ENCODE data around the gene CAMK2D. TPM values are rescaled to one million over a fixed set of nuclear protein-coding genes. Genes with fewer than 3 reads are reported as not detected.
A peak's percentile ranks its signal among the peaks of the same experiment; 100 is the strongest.
"Not testable (repeated sequence)": the region's sequence is repeated elsewhere in the genome, so short reads cannot be mapped to it uniquely, and the experiment has no call there.

CAMK2D gene
- total and polyA plus RNA-seq, 2 donors (not counting 1 experiment from before 2014, with no cell fraction given): 120 to 262 TPM

- Histone ChIP-seq H3K4me2 (ENCODE audit: extremely low read depth, insufficient read depth, low read length) (no peak overlapping the region), H3K9ac (ENCODE audit: insufficient read depth, low read length) (no peak overlapping the region), H3K36me3 (ENCODE audit: control insufficient read depth, insufficient read depth, low read length) (no peaks in the 10 kb centered on the region), H3K9me3 (ENCODE audit: control insufficient read depth, insufficient read depth, low read depth, low read length) (no peaks in the 10 kb centered on the region), H3K4me1 (ENCODE audit: control insufficient read depth, extremely low read depth, insufficient read depth, low read length) (peaks cover 11% of the 10 kb centered on the region), H3K79me2 (ENCODE audit: control insufficient read depth, insufficient read depth, low read length) (peaks cover 59% of the 10 kb centered on the region), H3K27ac (ENCODE audit: insufficient read depth, low read length) (no peak overlapping the region), H4K20me1 (ENCODE audit: control insufficient read depth, extremely low read depth, insufficient read depth, low read length) (no peaks in the 10 kb centered on the region), H3K27me3 (ENCODE audit: control insufficient read depth, insufficient read depth, low read length) (no peaks in the 10 kb centered on the region), H3K4me3 (replicated peaks in 1 of 4; ENCODE audit: control extremely low read depth in 1 of 4, insufficient read depth in 1 of 4, low read depth in 3 of 4, low read length in 4 of 4) (no peak overlapping the region), H2AFZ (ENCODE audit: low read length) (no peak overlapping the region)
- DNase-seq (ENCODE audit: low read depth in 2 of 2): peak; percentile 36 to 44
- no peak for TF ChIP-seq CTCF (conservative IDR thresholded peaks at IDR 0.05 in 1 of 2, IDR thresholded peaks at IDR 0.05 in 1 of 2; ENCODE audit: low read depth in 1 of 2, low read length in 2 of 2)
- no peak for TF ChIP-seq EZH2 (IDR thresholded peaks at IDR 0.05; ENCODE audit: low read length, missing control alignments)
Measured at GRCh38 chr4:113708250-113708649, 53.3 kb downstream of the CAMK2D start.

- peak; percentile 38 to 67 for DNase-seq (ENCODE audit: low read depth in 2 of 2)
- Histone ChIP-seq H3K4me2 (ENCODE audit: extremely low read depth, insufficient read depth, low read length) (peak overlapping the region; percentile 0), H4K20me1 (ENCODE audit: control insufficient read depth, extremely low read depth, insufficient read depth, low read length) (no peaks in the 10 kb centered on the region), H3K4me3 (replicated peaks in 1 of 4; ENCODE audit: control extremely low read depth in 1 of 4, insufficient read depth in 1 of 4, low read depth in 3 of 4, low read length in 4 of 4) (no peak overlapping the region), H3K27ac (ENCODE audit: insufficient read depth, low read length) (no peak overlapping the region), H2AFZ (ENCODE audit: low read length) (no peak overlapping the region), H3K36me3 (ENCODE audit: control insufficient read depth, insufficient read depth, low read length) (no peaks in the 10 kb centered on the region), H3K9me3 (ENCODE audit: control insufficient read depth, insufficient read depth, low read depth, low read length) (no peaks in the 10 kb centered on the region), H3K79me2 (ENCODE audit: control insufficient read depth, insufficient read depth, low read length) (peaks cover 61% of the 10 kb centered on the region), H3K4me1 (ENCODE audit: control insufficient read depth, extremely low read depth, insufficient read depth, low read length) (peaks cover 10% of the 10 kb centered on the region), H3K9ac (ENCODE audit: insufficient read depth, low read length) (no peak overlapping the region), H3K27me3 (ENCODE audit: control insufficient read depth, insufficient read depth, low read length) (no peaks in the 10 kb centered on the region)
- no peak for TF ChIP-seq CTCF (conservative IDR thresholded peaks at IDR 0.05 in 1 of 2, IDR thresholded peaks at IDR 0.05 in 1 of 2; ENCODE audit: low read depth in 1 of 2, low read length in 2 of 2)
- no peak for TF ChIP-seq EZH2 (IDR thresholded peaks at IDR 0.05; ENCODE audit: low read length, missing control alignments)
Measured at GRCh38 chr4:113707048-113707447, 54.5 kb downstream of the CAMK2D start.

GRCh38 chr4:113705097-113705496 lies 56.4 kb downstream of the CAMK2D start:
- not testable (repeated sequence) for H3K36me3 ChIP-seq (ENCODE audit: control insufficient read depth, insufficient read depth, low read length); H3K27me3 ChIP-seq (ENCODE audit: control insufficient read depth, insufficient read depth, low read length); H2AFZ ChIP-seq (ENCODE audit: low read length); H3K4me3 ChIP-seq (replicated peaks in 1 of 4; ENCODE audit: control extremely low read depth in 1 of 4, insufficient read depth in 1 of 4, low read depth in 3 of 4, low read length in 4 of 4); H3K9me3 ChIP-seq (ENCODE audit: control insufficient read depth, insufficient read depth, low read depth, low read length); H3K27ac ChIP-seq (ENCODE audit: insufficient read depth, low read length); DNase-seq (ENCODE audit: low read depth in 2 of 2); H4K20me1 ChIP-seq (ENCODE audit: control insufficient read depth, extremely low read depth, insufficient read depth, low read length); H3K4me2 ChIP-seq (ENCODE audit: extremely low read depth, insufficient read depth, low read length); H3K9ac ChIP-seq (ENCODE audit: insufficient read depth, low read length)
- peaks cover 62% of the 10 kb centered on the region for H3K79me2 ChIP-seq (ENCODE audit: control insufficient read depth, insufficient read depth, low read length)
- peaks cover 17% of the 10 kb centered on the region for H3K4me1 ChIP-seq (ENCODE audit: control insufficient read depth, extremely low read depth, insufficient read depth, low read length)

DNA sequence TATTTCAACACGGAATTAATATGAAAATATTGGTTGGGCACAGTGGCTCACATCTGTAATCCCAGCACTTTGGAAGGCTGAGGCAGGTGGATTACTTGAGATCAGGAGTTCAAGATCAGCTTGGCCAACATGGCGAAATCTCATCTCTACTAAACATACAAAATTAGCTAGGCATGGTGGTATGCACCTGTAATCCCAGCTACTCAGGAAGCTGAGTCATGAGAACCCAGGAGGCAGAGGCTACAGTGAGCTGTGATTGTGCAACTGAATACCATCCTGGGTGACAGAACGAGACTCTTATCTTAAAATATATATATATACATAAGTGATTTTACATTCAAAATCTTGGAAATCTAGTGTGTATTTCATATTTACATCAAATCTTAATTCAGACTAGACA lies 58.9 kb downstream of the CAMK2D start:
- H3K27me3 ChIP-seq (ENCODE audit: control insufficient read depth, insufficient read depth, low read length); H3K9ac ChIP-seq (ENCODE audit: insufficient read depth, low read length); H3K4me3 ChIP-seq (replicated peaks in 1 of 4; ENCODE audit: control extremely low read depth in 1 of 4, insufficient read depth in 1 of 4, low read depth in 3 of 4, low read length in 4 of 4); H4K20me1 ChIP-seq (ENCODE audit: control insufficient read depth, extremely low read depth, insufficient read depth, low read length); H3K36me3 ChIP-seq (ENCODE audit: control insufficient read depth, insufficient read depth, low read length); H3K27ac ChIP-seq (ENCODE audit: insufficient read depth, low read length); H2AFZ ChIP-seq (ENCODE audit: low read length); H3K4me2 ChIP-seq (ENCODE audit: extremely low read depth, insufficient read depth, low read length); H3K9me3 ChIP-seq (ENCODE audit: control insufficient read depth, insufficient read depth, low read depth, low read length): not testable (repeated sequence)
- peak; percentile 40 to 70 for DNase-seq (ENCODE audit: low read depth in 2 of 2)
- peaks cover 65% of the 10 kb centered on the region for H3K79me2 ChIP-seq (ENCODE audit: control insufficient read depth, insufficient read depth, low read length)
- H3K4me1 ChIP-seq (ENCODE audit: control insufficient read depth, extremely low read depth, insufficient read depth, low read length): peaks cover 12% of the 10 kb centered on the region

Data from fibroblast of lung (primary cell).